HG03558 (cell line): Measurements from ENCODE around the gene MTNR1A.
"Not testable (repeated sequence)": the region's sequence is repeated elsewhere in the genome, so short reads cannot be mapped to it uniquely, and the experiment has no call there.

Experiments
- ATAC-seq: cut with Tn5 transposase; IDR thresholded peaks from one replicate; pipeline ENCODE4 v1.9.1; 2021; ENCODE audit warnings: moderate number of reproducible peaks; ENCODE audit not compliant: unreplicated experiment; ENCODE audit errors: extremely low read depth

The MTNR1A gene

DNA sequence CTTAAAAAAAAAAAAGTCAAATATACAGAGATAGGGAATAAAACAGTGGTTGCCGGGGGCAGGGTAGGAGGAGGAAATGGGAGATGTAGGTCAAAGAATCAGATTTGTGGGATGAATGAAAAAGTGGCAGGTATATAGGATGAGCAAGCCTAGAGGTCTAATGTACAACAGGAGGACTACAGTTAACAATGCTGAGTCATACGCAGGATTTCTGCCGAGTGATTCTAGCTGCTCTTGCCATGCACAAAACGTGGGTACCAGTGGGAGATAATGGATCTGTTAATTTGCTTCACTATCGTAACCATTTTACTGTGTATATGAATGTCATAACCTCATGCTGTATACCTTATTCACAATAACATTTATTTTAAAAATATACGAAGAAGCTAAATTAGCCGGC is 10.7 kb upstream of the MTNR1A start:
- ATAC-seq: no peak

DNA sequence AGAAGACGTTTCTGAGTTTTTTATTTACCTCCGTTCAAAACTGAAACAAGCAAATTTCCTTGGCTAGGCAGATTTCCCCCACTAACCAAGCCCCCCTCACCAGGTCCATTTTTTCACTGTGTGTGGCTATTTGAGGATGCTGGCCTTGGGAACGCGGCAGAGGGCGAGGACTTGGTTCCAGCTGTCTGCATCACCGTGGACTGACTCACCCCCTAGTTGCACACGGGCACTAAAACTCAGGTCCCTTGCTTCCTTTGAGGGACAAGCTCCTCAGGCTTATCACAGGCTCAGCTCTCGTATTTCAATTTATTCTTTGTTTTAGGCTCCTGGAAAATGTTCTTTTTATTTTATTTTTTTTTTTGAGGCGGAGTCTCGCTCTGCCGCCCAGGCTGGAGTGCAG is 8.4 kb upstream of the MTNR1A start:
- ATAC-seq: no peak

- ATAC-seq: no peak
Observed at GRCh38 chr4:186561748-186562147, 6.4 kb upstream of the MTNR1A start.

GRCh38 chr4:186560647-186561046 is 5.3 kb upstream of the MTNR1A start:
- ATAC-seq: no peak

- no peak for ATAC-seq
Observed at GRCh38 chr4:186557486-186557885, 2.1 kb upstream of the MTNR1A start.

DNA sequence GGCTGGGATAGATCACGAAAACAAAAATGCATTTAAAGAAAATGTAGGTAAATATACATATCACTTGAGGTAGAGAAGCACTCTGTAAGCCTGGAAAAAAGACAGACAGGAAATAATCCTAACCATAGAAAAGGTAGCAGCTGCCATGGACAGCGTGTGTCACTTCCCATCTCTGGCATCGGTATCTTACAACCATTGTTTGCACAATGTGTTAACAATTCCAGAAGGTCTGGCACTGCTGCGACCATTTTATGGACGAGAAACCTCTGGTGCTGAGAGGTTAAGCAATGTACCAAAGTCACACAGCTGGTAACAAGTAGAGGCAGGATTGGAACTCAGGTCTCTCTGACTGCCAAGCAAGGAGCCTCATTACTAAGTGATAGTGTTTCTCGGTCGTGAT is 1.7 kb upstream of the MTNR1A start:
- no peak for ATAC-seq

- ATAC-seq: no peak
Observed at GRCh38 chr4:186554539-186554913, 841 bp downstream of the MTNR1A start.

DNA sequence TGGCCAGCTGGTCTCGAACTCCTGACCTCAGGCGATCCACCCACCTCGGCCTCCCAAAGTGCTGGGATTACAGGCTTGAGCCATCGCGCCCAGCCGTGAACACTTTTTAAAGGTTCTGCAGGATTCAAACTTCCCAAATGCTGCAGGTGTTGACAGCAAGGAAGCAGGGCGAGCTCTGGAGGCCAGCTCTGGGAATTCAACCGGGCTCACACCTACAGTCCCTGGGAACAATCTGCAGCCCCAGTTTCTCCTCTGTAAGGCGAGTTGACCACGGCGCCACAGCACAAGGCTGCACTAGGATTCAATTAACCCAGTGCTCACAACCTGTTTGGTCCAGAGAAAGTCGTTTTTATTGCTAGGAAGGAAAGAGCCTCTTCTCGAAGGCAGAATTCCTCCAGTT is 1.6 kb downstream of the MTNR1A start:
- ATAC-seq: no peak

DNA sequence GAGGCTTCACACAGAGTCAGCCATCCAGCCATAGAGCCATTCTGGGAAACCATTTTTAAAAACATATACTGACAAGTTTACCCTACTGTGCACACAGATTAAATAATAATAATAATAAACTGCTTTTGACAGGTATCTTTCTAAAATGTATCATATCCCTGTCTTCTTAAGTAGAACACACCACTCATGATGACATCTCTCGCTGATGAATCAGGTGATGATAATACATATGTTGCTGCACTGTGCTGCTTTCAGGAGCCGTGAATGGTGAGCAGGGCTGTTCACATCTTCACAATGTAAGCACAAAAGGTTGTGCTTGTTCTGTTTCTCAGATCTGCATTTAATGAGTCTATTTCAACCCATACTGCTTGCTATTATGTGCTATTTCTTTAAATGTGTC is 3.5 kb downstream of the MTNR1A start:
- no peak for ATAC-seq

DNA sequence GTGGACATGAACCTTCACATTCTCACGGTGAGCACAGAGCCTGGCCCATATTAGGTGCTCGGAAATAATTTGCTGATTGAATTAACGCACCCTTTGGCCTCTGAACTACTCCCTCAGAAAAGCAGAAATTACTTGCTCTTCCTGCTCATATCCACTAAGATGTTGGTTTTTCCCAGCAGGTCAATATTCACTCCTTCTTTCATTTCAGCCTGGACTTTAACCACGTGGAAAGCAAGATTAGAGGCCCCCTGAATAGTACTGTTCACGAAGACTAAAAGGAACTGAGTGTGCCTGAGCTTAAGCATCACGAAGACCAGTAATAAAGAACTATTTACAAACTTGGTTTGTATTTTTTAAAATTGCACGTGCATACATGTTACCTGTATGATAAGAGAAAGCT is 9.9 kb downstream of the MTNR1A start:
- ATAC-seq: no peak

DNA sequence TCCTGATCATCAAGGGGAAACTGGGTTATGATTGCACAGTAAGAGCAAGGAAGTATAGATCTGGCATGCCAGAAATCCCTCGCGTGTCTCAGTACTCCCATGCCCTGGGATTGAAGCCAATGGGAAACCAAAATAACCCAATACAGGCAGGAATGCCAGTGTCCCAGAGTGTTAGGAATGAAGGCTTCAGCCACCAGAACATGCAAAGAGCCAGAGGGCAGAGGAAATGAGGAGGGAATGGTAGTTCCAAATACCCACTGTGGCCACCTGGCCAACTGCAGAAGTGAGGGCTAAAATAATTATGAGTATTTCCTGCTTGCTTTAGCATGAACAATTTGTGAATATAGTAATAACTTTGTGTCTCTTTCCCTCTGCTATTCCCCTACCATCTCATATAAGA is 12.2 kb downstream of the MTNR1A start:
- ATAC-seq: no peak

DNA sequence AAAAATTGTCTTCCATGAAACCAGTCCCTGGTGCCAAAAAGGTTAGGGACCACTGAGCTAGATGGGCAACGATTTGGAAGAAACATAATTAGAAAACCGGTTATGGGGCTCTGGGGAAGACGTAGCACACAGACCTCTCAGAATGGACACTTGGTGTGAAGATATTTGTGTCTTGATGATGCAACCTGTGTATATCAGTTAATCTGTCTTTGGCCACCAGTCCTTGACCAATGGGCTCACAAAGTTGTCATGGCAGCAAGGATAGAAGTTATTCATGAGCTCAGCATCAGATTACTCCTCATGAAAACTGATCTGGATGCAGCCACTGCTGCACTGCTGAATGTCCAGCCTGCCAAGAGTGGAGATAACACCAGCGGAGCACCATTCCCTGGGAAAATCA is 13.6 kb downstream of the MTNR1A start:
- ATAC-seq: no peak

GRCh38 chr4:186537843-186538521 is 17.4 kb downstream of the MTNR1A start:
- no peak for ATAC-seq

- no peak for ATAC-seq
Observed at GRCh38 chr4:186536285-186536684, 19.1 kb downstream of the MTNR1A start.

GRCh38 chr4:186534056-186534455 is 21.3 kb downstream of the MTNR1A start:
- no peak for ATAC-seq

DNA sequence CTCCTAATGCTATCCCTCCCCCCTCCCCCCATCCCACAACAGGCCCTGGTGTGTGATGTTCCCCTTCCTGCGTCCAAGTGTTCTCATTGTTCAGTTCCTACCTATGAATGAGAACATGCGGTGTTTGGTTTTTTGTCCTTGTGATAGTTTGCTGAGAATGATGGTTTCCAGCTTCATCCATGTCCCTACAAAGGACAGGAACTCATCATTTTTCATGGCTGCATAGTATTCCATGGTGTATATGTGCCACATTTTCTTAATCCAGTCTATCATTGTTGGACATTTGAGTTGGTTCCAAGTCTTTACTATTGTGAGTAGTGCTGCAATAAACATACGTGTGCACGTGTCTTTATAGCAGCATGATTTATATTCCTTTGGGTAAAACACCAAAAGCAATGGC is 31.4 kb downstream of the MTNR1A start:
- ATAC-seq: not testable (repeated sequence)

DNA sequence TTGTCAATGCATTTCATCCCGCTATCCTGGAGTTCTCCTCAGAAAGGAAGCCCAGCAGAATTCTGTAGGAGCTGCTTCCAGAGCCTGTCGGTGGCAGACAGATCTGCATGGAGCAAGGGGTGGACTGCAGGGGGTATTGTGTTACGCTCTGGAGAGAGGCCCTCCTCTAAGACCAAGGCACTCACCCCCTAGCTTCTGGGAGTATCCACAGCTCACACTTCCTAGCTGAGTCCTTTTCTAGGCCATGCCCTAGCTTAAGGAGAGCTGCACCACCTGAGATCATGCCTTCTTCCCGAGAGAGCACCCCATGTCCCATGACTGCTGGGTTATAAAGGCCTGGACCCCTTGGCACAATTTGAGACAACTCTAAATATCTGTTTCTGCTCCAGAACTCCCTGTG is 39.1 kb downstream of the MTNR1A start:
- ATAC-seq: no peak

GRCh38 chr4:186514271-186514950 is 41.0 kb downstream of the MTNR1A start:
- ATAC-seq: no peak

- not testable (repeated sequence) for ATAC-seq
Observed at GRCh38 chr4:186504771-186505170, 50.6 kb downstream of the MTNR1A start.

DNA sequence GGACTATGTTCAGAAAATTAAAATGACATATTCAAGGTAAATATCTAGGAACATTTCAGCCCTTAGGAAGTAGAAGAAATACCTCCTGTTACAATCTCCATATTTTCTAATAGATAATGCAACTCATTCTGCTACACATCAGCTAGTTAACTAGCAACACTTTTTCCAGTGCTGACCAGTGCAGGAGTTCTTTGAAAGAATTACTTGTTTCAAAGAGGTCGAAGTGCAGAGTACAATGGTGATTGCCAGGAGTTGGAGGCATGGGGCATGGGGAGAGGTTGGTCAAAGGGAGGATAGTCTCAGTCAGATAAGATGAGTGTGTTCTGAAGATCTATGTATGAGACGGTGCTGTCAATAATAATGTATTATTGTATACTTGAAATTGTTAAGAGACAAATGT is 53.1 kb downstream of the MTNR1A start:
- no peak for ATAC-seq

GRCh38 chr4:186501554-186501953 is 53.8 kb downstream of the MTNR1A start:
- no peak for ATAC-seq

- no peak for ATAC-seq
Observed at GRCh38 chr4:186500721-186501304, 54.6 kb downstream of the MTNR1A start.
